Upper lobe of left lung (tissue), 6 donors: ENCODE data around the gene SIRPB2. TPM values are rescaled to one million over a fixed set of nuclear protein-coding genes. Genes with fewer than 3 reads are reported as not detected.

Experiments
- ATAC-seq, 2 donors: fragments of 200-7000 bp; cut with Tn5 transposase; one replicate each; pipeline ENCODE4 v1.9.1; 2022; ENCODE audit warnings: mild to moderate bottlenecking in 2 of 2, moderate library complexity in 2 of 2; ENCODE audit not compliant: low FRiP score in 2 of 2
- DNase-seq, 2 donors: peaks; one replicate each; pipeline ENCODE4 v3.0.0-alpha.2; 2019 to 2020
- H3K27ac ChIP-seq, 4 donors: fragments of 200-600 bp; sonication (generic); one replicate each; pipeline ENCODE4 v1.5.1; 2016 to 2019
- H3K27me3 ChIP-seq, 4 donors: fragments of 200-600 bp; sonication (generic); one replicate each; pipeline ENCODE4 v1.5.1; 2017 to 2019
- H3K36me3 ChIP-seq, 4 donors: fragments of 200-600 bp; sonication (generic); one replicate each; pipeline ENCODE4 v1.5.1; 2016 to 2019
- H3K4me1 ChIP-seq, 4 donors: fragments of 200-600 bp; sonication (generic); one replicate each; pipeline ENCODE4 v1.5.1; 2018 to 2019
- H3K4me3 ChIP-seq, 4 donors: fragments of 200-600 bp; sonication (generic); one replicate each; pipeline ENCODE4 v1.5.1; 2017 to 2019; ENCODE audit warnings: mild to moderate bottlenecking in 2 of 4, moderate library complexity in 1 of 4
- H3K9me3 ChIP-seq, 4 donors: fragments of 200-600 bp; sonication (generic); one replicate each; pipeline ENCODE4 v1.5.1; 2018 to 2019
- EP300 ChIP-seq, 4 donors: sonication (generic); formaldehyde crosslinking; IDR thresholded peaks; one replicate each; pipeline ENCODE4 v1.5.1; 2017; ENCODE audit warnings: antibody characterized with exemption in 4 of 4, control low read depth in 2 of 4
- POLR2A ChIP-seq, 4 donors: fragments of 450-650 bp; IDR thresholded peaks; one replicate each; pipeline ENCODE4 v1.5.1; 2016 to 2017; ENCODE audit warnings: antibody characterized with exemption in 4 of 4, mild to moderate bottlenecking in 2 of 4
- POLR2AphosphoS5 ChIP-seq, 2 donors: sonication (generic); formaldehyde crosslinking; IDR thresholded peaks; one replicate each; pipeline ENCODE4 v1.5.1; 2017; ENCODE audit warnings: antibody characterized with exemption in 2 of 2
- WGBS, 2 donors: methylation state at CpG; one replicate each; pipeline ENCODE4 v1.1.5; 2017 to 2018; 5-methylcytosine and 5-hydroxymethylcytosine counted together
- total RNA-seq, 6 donors: library from RNA; depleted of rRNA in 4 of 6; stranded (reverse); fragments of >200 nt in 4 of 6; gene quantifications; one replicate each; pipeline versions ENCODE4 v1.1.0 to v1.2.1, GENCODE V29; 2016 to 2021
- TF ChIP-seq, protein P1 (sequence below), 6 experiments: fragments of 450-650 bp in 4 of 6; fragments of 200-600 bp in 2 of 6; sonication (generic) in 2 of 6; IDR thresholded peaks; one replicate each; pipeline ENCODE4 v1.5.1; 2016 to 2019; ENCODE audit warnings: antibody characterized with exemption in 6 of 6
- donor health status: DM: no; HTN: no; CAD: no; lungs with moderate emphysema.
- donor health status: DM: no; HTN: yes; CAD: no; lungs with severe emphysema.

The SIRPB2 gene
- total RNA-seq, 6 donors from 2014 or later: 12.1 to 59.7 (median 23.8) TPM

- DNase-seq (no peak), ATAC-seq (no peak)
- Histone ChIP-seq H3K4me3 (no peak overlapping the region), H3K9me3 (no peaks in the 10 kb centered on the region), H3K4me1 (no peaks in the 10 kb centered on the region), H3K27ac (no peak overlapping the region), H3K27me3 (no peaks in the 10 kb centered on the region), H3K36me3 (peaks cover 45 to 87% (median 64%) of the 10 kb centered on the region in 4 donors)
- 74 to 80% methylated on average over 5 of the region's 5 CpGs for WGBS, 2 donors
- TF ChIP-seq POLR2AphosphoS5 (IDR thresholded peaks at IDR 0.05): no peak
- TF ChIP-seq, protein P1, sequence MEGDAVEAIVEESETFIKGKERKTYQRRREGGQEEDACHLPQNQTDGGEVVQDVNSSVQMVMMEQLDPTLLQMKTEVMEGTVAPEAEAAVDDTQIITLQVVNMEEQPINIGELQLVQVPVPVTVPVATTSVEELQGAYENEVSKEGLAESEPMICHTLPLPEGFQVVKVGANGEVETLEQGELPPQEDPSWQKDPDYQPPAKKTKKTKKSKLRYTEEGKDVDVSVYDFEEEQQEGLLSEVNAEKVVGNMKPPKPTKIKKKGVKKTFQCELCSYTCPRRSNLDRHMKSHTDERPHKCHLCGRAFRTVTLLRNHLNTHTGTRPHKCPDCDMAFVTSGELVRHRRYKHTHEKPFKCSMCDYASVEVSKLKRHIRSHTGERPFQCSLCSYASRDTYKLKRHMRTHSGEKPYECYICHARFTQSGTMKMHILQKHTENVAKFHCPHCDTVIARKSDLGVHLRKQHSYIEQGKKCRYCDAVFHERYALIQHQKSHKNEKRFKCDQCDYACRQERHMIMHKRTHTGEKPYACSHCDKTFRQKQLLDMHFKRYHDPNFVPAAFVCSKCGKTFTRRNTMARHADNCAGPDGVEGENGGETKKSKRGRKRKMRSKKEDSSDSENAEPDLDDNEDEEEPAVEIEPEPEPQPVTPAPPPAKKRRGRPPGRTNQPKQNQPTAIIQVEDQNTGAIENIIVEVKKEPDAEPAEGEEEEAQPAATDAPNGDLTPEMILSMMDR (IDR thresholded peaks at IDR 0.05): no peak
- no peak for TF ChIP-seq EP300 (IDR thresholded peaks at IDR 0.05)
- TF ChIP-seq POLR2A (IDR thresholded peaks at IDR 0.05): no peak
These were observed 48.1 kb downstream of the SIRPB2 start for GRCh38 chr20:1443085-1443484.

- peaks cover 0 to 2% (median 0%) of the 10 kb centered on the region in 4 donors for H3K4me1 ChIP-seq
- H3K9me3 ChIP-seq: no peaks in the 10 kb centered on the region
- WGBS, 2 donors: 88 to 92% methylated on average over 2 of the region's 2 CpGs
- no peak overlapping the region for H3K4me3 ChIP-seq
- DNase-seq: no peak
- TF ChIP-seq POLR2A (IDR thresholded peaks at IDR 0.05) (no peak), POLR2AphosphoS5 (IDR thresholded peaks at IDR 0.05) (no peak), EP300 (IDR thresholded peaks at IDR 0.05) (no peak)
- no peak for ATAC-seq
- H3K36me3 ChIP-seq: peaks cover 37 to 79% (median 56%) of the 10 kb centered on the region in 4 donors
- H3K27me3 ChIP-seq: no peaks in the 10 kb centered on the region
- no peak overlapping the region for H3K27ac ChIP-seq
These were observed 48.9 kb downstream of the SIRPB2 start for GRCh38 chr20:1442304-1442703.

- H3K36me3 ChIP-seq: peaks cover 30 to 68% (median 45%) of the 10 kb centered on the region in 4 donors
- 67 to 91% methylated on average over 3 of the region's 3 CpGs for WGBS, 2 donors
These were observed 50.1 kb downstream of the SIRPB2 start for GRCh38 chr20:1441133-1441532.

DNA sequence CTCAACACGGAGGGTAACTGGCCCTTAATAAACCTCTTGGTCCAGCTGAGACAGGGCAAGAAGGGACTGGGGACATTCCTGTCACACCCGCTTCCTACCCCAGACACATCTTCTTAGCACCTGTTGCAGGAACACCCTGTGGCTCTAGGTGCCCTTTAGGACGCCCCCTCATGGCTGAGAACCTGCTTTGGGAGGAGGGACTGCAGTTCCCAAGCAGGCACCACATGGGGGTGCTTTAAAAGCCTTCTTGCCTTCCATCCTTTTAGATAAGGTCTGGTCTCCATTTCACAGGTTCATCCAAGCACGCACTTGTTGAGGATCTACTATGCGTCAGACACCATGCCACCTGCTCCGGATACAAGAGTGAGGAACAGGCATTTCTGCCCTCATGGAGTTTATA is 51.2 kb downstream of the SIRPB2 start:
- ATAC-seq (no peak), DNase-seq (no peak)
- Histone ChIP-seq H3K27ac (no peak overlapping the region), H3K27me3 (no peaks in the 10 kb centered on the region), H3K36me3 (peaks cover 22 to 56% (median 33%) of the 10 kb centered on the region in 4 donors), H3K4me3 (no peak overlapping the region), H3K9me3 (no peaks in the 10 kb centered on the region), H3K4me1 (peaks cover 0 to 11% (median 6%) of the 10 kb centered on the region in 4 donors)
- TF ChIP-seq POLR2AphosphoS5 (IDR thresholded peaks at IDR 0.05): no peak
- TF ChIP-seq, protein P1 (IDR thresholded peaks at IDR 0.05): peak in 1 of 6 experiments; percentile 5
- WGBS, 2 donors: 71 to 83% methylated on average over 6 of the region's 6 CpGs

More at GRCh38 chr20:1441133-1441532, 50.1 kb downstream of the SIRPB2 start:
- Histone ChIP-seq H3K4me1 (peaks cover 0 to 8% (median 4%) of the 10 kb centered on the region in 4 donors), H3K27ac (no peak overlapping the region), H3K27me3 (no peaks in the 10 kb centered on the region), H3K9me3 (no peaks in the 10 kb centered on the region), H3K4me3 (no peak overlapping the region)
- no peak for ATAC-seq
- TF ChIP-seq POLR2A (IDR thresholded peaks at IDR 0.05) (no peak), EP300 (IDR thresholded peaks at IDR 0.05) (no peak), POLR2AphosphoS5 (IDR thresholded peaks at IDR 0.05) (no peak)
- TF ChIP-seq, protein P1 (IDR thresholded peaks at IDR 0.05): no peak
- no peak for DNase-seq

- no peak for TF ChIP-seq POLR2A (IDR thresholded peaks at IDR 0.05)
- TF ChIP-seq POLR2AphosphoS5 (IDR thresholded peaks at IDR 0.05): no peak
- TF ChIP-seq, protein P1 (IDR thresholded peaks at IDR 0.05): no peak
- TF ChIP-seq EP300 (IDR thresholded peaks at IDR 0.05): no peak
- H3K27ac ChIP-seq: no peak overlapping the region
- 0 to 86% methylated on average over 1 of the region's 1 CpG for WGBS, 2 donors
- ATAC-seq: no peak
- no peaks in the 10 kb centered on the region for H3K27me3 ChIP-seq
- no peaks in the 10 kb centered on the region for H3K9me3 ChIP-seq
- H3K36me3 ChIP-seq: peaks cover 7 to 40% (median 17%) of the 10 kb centered on the region in 4 donors
- no peak for DNase-seq
- H3K4me3 ChIP-seq: no peak overlapping the region
- H3K4me1 ChIP-seq: peaks cover 6 to 14% (median 12%) of the 10 kb centered on the region in 4 donors
These were observed 52.9 kb downstream of the SIRPB2 start for GRCh38 chr20:1438361-1438760.
